SKM-1 (cell line): ENCODE results near the gene CX3CR1.
"Not testable (repeated sequence)": the region's sequence is repeated elsewhere in the genome, so short reads cannot be mapped to it uniquely, and the experiment has no call there.

Experiments used
- DNase-seq: peaks from one replicate; lab custom pipeline; 2025; ENCODE audit not compliant: unreplicated experiment; lab: John Stamatoyannopoulos, UW

The CX3CR1 gene

DNA sequence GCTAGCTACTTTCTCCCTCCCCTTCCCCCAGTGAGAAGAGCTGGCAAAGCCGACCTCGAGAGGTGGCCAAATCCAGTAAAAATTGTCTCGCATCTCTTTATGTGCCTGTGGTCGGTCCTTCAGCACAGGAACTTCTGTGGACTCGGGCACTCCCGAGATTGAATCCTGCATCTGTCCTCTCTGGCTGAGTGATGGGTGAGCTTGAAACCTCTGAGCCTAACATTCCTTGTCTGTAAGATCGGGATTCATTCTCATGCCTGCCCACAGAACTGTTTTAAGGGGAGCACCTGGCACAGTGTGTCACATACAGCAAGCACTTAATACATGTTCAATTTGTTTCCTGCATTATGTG is 11.3 kb downstream of the CX3CR1 start:
- DNase-seq = no peak

- no peak for DNase-seq
Observed at GRCh38 chr3:39267631-39268548, 11.9 kb downstream of the CX3CR1 start.

GRCh38 chr3:39264053-39264452 is 15.8 kb downstream of the CX3CR1 start:
- DNase-seq = no peak

- no peak for DNase-seq
Observed at GRCh38 chr3:39263576-39263975, 16.3 kb downstream of the CX3CR1 start.

DNA sequence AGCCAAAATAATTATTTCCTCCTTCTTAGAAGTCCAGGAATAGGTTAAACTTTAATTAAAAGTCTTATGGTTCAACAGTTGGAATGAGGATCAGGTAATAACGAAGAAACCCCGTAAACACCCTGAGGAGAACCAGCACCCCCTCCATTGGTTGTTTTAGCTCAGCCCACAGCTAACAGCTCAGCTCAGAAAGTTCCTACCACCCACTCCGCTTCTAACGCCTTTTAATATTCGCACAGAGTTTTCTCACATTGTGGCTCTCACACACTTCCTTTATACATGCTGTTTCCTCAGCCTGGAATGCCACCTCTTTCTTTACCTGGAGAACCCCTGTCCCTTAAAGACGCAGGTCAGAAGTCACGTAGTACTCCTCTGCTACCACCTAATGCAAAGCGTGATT is 17.0 kb downstream of the CX3CR1 start:
- no peak for DNase-seq

GRCh38 chr3:39261726-39262125 is 18.1 kb downstream of the CX3CR1 start:
- DNase-seq = no peak

DNA sequence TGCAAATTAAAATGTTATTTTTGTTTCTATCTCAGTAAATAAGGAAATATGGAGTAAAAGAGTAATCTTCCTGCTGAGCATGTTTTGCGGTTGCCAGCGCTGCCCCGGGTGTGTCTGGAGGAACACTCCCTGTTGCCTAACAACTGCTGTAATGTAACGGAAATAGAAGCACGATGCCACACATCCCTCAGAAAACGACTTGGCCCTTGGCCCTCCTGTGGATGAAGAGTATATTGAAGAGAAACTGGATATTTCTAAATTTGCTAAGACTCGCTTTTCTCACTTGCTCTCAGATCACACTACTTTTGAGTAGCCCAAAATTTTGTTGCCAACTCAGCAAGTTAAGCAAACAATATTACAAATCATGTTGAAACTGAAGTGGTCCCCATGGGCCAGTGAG is 18.9 kb downstream of the CX3CR1 start:
- peak; percentile 97 for DNase-seq

GRCh38 chr3:39260318-39260717 is 19.5 kb downstream of the CX3CR1 start:
- DNase-seq = no peak

- DNase-seq = peak; percentile 96
Observed at GRCh38 chr3:39255503-39256325, 24.1 kb downstream of the CX3CR1 start.

GRCh38 chr3:39254806-39255449 is 24.9 kb downstream of the CX3CR1 start:
- DNase-seq = no peak

GRCh38 chr3:39251576-39251975 is 28.3 kb downstream of the CX3CR1 start:
- DNase-seq = no peak

DNA sequence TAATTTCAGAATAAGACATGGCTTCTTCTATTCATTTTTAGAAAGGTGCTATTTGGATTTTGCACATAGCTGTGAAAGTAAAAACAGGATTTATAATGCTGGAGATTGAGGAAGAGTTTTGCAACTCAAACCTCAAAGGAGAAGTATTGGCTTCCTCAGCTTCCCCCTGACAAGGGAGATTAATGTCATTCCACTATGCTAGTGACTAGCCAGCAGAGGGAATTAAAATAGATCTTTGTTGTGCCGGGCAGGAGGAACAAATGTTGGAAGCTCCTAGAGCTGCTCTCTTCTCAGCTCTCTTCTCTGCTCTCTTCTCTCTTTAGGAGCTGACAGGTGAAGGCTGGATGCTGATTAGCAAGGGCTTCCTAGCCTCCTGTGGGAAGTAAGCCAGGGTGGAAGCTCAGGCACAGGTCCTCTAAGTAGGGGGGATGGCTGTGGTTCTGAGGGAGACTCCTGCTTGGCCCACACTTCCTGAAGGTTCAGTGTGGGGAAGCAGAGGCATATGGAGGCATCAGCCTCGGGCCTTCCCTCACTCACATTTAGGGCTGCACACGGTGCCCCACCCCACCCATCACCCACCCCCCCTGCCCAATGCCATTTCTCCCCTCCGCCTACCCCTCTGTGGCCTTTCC is 29.6 kb downstream of the CX3CR1 start:
- peak; percentile 90 for DNase-seq

DNA sequence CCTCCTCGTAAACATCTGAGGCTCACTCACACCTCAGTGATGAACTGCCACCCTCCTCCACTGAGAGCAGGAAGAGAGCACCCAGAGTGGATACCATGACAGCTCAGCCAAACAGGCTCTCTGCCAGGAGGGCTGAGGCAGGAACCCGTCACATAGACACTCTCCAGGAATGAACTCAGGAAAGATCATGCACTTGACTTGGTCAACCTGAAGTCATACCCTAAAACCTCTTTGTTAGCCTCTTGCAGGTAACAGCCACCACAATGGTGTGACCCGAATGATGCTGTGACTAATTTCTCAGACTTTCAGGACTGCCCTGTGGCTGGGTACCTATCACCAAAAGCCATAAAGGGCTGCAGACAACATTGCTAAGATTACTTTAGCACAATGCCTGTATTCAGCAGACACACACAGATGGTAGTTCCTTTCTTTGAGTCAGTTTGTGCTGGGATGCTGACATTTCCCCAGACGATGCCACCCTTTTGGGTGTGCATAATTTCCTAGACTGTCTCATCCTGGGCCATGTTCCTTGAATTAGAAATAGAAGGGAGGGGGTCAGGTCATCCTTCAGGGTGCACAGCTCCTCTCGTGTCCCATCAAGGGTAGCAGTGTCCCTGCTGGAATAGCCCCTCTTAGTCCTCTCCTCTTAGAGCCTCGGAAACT is 30.3 kb downstream of the CX3CR1 start:
- no peak for DNase-seq

DNA sequence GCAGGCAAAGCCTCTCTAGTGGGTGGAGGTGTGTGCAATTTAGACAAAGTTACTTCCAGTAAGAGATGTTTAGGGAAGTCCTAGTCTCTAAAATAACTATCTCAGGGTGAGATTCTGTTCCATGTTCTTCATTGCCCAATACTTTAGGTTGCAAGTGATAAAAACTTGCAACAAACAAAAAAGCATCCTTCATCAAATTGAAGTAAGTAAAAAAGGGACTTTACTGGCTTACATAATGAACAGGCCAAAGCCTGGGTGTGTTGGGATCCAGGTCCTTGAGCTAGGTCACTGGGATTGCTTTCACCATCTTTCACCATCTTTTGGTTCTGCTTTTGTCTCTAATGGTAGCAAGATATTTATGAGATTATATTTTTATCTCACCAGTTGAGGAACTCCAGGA is 38.3 kb downstream of the CX3CR1 start:
- DNase-seq = peak; percentile 64

DNA sequence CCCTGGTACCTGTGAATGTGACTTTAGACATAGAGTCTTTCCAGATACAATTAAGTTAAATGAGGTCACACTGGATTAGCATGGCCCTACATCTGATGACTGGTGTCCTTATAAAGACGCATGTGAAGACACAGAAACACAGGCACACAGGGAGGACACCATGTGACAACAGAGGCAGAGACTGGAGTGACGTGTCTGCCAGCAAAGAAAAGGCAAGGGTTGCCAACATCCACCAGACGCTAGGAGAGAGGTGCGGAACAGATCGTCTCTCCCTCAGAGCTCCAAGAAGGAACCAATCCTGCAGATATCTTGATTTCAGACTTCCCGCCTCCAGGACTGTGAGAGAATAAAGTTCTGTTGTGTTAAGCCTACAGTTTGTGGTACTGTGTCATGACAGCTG is 42.8 kb downstream of the CX3CR1 start:
- DNase-seq = no peak

- no peak for DNase-seq
Observed at GRCh38 chr3:39234651-39235050, 45.2 kb downstream of the CX3CR1 start.

GRCh38 chr3:39232859-39233258 is 47.0 kb downstream of the CX3CR1 start:
- peak; percentile 13 for DNase-seq

DNA sequence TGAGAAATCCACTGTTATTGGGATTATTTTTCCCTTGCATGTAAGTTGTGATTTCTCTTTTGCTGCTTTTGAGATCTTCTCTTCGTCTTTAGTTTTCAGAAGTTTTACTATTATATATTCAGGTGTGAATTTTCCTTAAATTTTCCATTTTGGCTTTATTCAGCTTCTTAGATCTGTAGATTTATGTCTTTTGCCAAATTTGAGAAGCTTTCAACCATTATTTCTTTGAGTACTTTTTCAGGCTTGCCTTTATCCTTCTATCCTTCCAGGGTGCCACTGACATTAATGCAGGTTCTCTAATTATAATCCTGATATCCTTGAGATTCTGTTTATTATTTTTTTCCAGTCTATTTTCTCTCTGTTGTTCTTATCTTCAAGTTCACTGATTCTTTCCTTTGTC is 49.4 kb downstream of the CX3CR1 start:
- no peak for DNase-seq

GRCh38 chr3:39228496-39228895 is 51.3 kb downstream of the CX3CR1 start:
- no peak for DNase-seq

DNA sequence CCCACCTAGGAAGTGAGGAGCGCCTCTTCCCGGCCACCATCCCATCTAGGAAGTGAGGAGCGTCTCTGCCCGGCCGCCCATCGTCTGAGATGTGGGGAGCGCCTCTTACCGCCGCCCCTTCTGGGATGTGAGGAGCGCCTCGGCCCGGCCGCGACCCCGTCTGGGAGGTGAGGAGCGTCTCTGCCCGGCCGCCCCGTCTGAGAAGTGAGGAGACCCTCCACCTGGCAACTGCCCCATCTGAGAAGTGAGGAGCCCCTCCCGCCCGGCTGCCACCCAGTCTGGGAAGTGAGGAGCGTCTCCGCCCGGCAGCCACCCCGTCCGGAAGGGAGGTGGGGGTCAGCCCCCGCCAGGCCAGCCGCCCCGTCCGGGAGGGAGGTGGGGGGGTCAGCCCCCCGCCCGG is 52.2 kb downstream of the CX3CR1 start:
- DNase-seq = not testable (repeated sequence)
